ENCODE data around the gene GLB1L2.

The GLB1L2 gene

DNA sequence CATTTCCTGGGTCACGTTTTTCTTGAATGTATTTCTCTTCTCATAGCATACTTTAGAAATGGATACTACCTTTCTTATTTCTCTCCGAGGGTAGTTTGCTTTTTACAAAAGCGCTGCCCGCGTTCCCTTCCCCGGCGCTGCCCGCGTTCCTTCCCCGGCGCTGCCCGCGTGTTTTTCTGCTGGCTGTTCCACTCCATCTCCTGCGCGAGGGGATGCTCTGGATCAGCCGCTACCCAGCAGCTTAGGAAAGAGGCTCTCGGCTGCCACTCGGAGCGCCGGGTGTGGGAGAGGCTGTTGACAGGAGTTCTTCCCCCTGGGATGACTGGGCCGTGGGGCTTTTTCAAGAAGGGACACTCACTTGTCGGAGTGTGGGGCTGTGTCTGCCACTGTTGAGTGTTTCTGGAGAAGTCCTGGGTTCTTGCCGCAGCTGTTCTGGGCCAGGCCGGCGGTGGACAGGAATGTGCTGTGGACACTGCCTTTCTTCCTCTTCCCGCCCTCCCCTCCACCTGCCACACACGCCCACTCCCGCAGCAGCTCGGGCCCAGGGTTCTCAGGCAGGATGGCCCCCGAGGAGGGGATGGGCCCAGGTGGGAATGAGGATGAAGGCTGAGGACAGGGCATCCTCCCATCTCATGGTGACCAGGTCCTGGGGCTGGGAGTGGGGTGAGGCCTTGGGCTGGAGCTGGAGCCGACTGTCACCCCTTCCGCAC, 30.6 kb downstream of the GLB1L2 start:
- H3K4me1 Mint-ChIP-seq (ENCODE audit: low read depth), result no peaks in the 10 kb centered on the region
- no peak overlapping the region for H3K4me3 Mint-ChIP-seq
- no peaks in the 10 kb centered on the region for H3K36me3 Mint-ChIP-seq (ENCODE audit: low read depth)
- H3K27me3 Mint-ChIP-seq, result peaks cover 9% of the 10 kb centered on the region
- H3K9me3 Mint-ChIP-seq, result no peaks in the 10 kb centered on the region
- H3K27ac Mint-ChIP-seq, result no peak overlapping the region
- intact Hi-C loops (cut with micrococcal nuclease), result no loop called here

DNA sequence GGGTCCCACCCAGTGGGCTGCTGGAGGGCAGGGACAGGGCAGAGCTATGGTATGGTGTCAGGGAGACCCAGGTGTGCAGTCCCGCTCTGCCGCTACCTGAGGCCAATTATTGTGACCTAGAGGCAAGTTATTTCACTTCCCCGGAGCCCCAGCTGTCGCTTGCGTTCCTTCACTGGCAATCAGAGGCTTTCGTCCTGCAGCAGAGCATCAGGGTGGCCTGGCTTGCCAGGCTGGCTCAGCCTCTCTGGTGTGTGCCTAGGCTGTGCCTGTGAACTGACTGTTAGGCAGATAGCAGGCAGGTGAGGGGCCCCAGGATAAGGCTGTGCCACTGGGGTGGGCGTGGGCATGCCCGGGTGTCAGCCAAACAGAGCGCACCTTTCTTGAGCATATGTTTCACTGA, 31.4 kb downstream of the GLB1L2 start:
- Mint-ChIP-seq H3K9me3 (no peaks in the 10 kb centered on the region), H3K27me3 (peaks cover 9% of the 10 kb centered on the region), H3K36me3 (ENCODE audit: low read depth) (no peaks in the 10 kb centered on the region), H3K4me1 (ENCODE audit: low read depth) (no peaks in the 10 kb centered on the region), H3K4me3 (no peak overlapping the region), H3K27ac (no peak overlapping the region)
- intact Hi-C loops (cut with micrococcal nuclease), result no loop called here

DNA sequence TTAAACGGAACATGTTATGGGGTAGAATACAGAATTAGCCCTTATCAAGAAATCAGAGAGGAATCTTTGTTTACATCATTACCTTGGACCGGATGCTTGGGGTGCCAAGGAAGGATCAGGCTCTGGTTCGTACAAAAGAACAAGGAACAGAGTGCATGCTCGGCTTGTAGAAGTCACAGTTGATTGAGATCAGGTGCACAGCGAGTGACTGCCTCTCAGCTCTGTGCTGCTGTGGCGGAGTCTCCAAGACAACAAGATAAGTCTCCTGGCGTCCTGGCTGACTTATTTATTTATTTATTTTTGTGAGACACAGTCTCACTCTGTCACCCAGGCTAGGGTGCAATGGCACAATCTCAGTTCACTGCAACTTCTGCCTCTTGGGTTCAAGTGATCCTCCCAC, 31.8 kb downstream of the GLB1L2 start:
- Mint-ChIP-seq H3K4me3 (no peak overlapping the region), H3K9me3 (no peaks in the 10 kb centered on the region), H3K27me3 (peaks cover 9% of the 10 kb centered on the region), H3K27ac (no peak overlapping the region), H3K36me3 (ENCODE audit: low read depth) (no peaks in the 10 kb centered on the region), H3K4me1 (ENCODE audit: low read depth) (no peaks in the 10 kb centered on the region)
- intact Hi-C loops (cut with micrococcal nuclease), result no loop called here

DNA sequence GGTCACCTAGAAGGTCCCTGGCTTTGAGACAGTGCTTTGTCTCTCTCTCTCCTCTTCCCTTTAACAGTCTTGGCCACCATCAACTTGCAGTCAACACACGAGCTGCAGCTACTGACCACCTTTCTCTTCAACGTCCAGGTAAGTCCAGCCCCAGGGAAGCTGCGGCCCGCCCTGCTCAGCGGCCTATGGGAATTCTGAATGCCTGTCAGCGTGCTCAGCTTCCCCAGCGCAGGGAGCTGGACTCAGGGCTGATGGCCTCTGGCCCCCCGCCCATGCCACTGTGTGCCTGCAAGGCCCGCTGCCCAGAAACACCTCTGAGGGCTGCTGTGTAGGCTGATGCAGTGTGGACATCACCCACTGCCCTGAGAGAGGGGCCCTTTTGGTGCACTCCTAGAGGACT, 32.5 kb downstream of the GLB1L2 start:
- intact Hi-C loops (cut with micrococcal nuclease), result no loop called here
- Mint-ChIP-seq H3K9me3 (no peaks in the 10 kb centered on the region), H3K27me3 (peaks cover 9% of the 10 kb centered on the region), H3K36me3 (ENCODE audit: low read depth) (no peaks in the 10 kb centered on the region), H3K4me1 (ENCODE audit: low read depth) (no peaks in the 10 kb centered on the region), H3K27ac (no peak overlapping the region), H3K4me3 (no peak overlapping the region)

DNA sequence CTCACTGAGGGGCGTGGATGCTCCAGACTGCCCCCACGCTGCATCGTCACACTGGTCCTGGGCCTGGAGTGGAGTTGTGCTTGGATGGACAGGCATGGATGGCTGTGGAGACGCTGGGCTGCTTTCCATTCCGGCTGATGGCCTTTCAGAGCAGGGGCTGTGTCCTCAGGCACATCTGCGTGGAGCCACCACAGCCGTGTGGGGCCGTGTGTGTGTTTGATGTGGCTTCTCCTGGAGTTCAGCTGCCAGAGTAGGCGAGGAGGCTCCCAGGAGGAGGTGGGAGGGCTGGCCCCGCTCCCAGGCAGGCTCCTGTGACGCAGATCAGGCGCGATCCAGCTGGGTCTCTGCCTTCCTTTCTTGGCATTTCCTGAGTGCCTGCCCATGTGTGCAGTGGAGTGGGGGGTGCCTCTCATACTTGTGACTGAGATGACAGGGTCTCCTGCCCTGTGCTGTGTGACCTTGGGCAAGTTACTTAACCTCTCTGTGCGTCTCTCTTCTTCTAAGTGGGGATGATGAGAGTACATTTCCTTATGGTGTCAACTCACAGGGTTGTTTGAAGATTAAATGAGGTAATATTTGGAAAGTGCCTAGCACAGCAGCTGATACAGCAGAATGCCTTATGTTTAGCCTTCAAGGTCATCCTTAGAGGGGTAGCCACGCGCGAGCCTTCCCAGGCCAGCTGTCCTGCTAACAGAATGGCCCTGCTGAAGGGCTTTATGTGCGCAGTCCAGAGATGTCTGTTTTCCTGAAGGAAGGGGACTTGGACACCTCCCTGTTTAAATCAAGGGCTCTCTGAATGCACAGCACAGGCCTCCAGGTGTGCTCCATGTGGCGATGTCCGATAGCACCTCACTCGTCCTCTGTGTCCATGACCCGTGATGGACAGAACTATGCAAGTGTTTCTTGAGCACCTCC, 33.5 kb downstream of the GLB1L2 start:
- H3K9me3 Mint-ChIP-seq, result no peaks in the 10 kb centered on the region
- H3K27me3 Mint-ChIP-seq, result peaks cover 3% of the 10 kb centered on the region
- H3K36me3 Mint-ChIP-seq (ENCODE audit: low read depth), result no peaks in the 10 kb centered on the region
- intact Hi-C loops (cut with micrococcal nuclease), result no loop called here
- H3K27ac Mint-ChIP-seq, result no peak overlapping the region
- no peak overlapping the region for H3K4me3 Mint-ChIP-seq
- no peaks in the 10 kb centered on the region for H3K4me1 Mint-ChIP-seq (ENCODE audit: low read depth)

DNA sequence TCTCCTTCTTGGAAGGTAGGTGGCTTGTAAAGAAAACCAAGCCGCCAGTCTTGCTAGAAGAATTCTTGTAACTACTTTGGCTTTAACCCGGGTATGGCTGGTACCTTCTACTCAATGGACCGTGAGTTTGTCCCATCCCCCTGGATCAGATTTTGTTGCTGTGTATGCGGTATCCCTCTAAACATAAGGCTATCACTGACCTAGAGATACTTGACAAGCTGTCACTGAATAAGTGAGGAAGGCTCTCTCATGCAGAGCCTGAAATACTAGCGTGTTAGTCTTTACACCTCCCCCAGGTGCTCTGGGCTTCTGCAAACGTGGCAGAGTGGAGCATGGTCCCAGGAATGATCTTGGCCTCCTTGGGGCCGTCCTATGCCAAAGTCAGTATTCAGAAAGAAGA, 34.5 kb downstream of the GLB1L2 start:
- no peak overlapping the region for H3K27ac Mint-ChIP-seq
- no peaks in the 10 kb centered on the region for H3K27me3 Mint-ChIP-seq
- H3K4me1 Mint-ChIP-seq (ENCODE audit: low read depth), result no peaks in the 10 kb centered on the region
- no peaks in the 10 kb centered on the region for H3K36me3 Mint-ChIP-seq (ENCODE audit: low read depth)
- intact Hi-C loops (cut with micrococcal nuclease), result no loop called here
- H3K9me3 Mint-ChIP-seq, result no peaks in the 10 kb centered on the region
- no peak overlapping the region for H3K4me3 Mint-ChIP-seq

DNA sequence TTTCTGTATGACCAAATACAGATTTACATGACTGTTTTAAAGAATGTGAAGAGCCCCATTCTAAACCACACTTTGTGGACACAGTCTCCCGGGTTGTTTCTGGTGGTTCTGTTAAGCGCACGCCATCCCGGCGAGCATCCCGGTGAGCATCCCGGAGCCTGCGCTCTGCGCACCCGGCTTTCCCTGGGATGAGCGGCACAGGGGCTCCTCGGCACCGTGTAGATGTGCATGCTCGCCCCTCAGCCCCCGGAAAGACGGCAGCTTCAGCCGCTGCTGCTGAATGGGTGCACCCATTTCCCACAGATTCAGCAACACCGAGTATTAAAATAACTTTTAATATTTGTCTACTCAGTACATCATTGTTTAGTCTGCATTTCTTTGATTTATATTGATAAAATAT, 36.0 kb downstream of the GLB1L2 start:
- Mint-ChIP-seq H3K4me3 (no peak overlapping the region), H3K36me3 (ENCODE audit: low read depth) (no peaks in the 10 kb centered on the region), H3K9me3 (no peaks in the 10 kb centered on the region), H3K4me1 (ENCODE audit: low read depth) (no peaks in the 10 kb centered on the region), H3K27ac (no peak overlapping the region), H3K27me3 (no peaks in the 10 kb centered on the region)
- intact Hi-C loops (cut with micrococcal nuclease), result no loop called here

DNA sequence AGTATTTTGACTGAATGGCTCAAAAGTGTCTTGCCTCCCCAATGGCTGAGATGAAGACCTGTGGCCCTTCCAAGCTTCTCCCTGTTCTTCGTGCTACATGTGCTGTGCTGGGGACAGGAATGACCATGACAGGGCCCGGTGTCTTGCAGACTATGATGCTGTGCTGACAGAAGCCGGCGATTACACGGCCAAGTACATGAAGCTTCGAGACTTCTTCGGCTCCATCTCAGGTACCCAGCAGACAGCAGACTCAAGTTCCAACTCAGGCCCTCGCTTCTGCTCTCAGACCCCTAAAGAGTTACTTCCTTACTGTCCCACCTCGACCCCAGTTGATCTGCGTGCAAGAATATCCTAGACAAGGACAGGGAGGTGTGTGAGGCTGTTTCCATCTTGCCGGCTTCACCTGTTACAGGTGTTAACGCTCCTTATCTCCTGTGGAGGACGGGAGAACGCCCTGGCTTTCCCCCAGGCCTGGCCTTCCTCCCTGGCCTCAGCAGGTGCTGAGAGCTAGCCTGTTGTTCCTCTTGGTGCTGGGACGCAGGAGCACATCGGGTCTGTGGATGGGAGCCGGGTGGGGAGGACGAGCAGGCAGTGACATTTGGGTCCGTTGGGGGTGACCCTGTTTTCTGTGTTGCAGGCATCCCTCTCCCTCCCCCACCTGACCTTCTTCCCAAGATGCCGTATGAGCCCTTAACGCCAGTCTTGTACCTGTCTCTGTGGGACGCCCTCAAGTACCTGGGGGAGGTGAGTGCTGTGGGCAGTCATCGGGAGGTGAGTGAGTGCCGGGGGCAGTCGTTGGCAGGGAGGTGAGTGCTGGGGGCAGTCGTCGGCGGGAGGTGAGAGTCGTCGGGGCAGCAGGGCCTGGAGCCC, 38.1 kb downstream of the GLB1L2 start:
- H3K4me3 Mint-ChIP-seq, result no peak overlapping the region
- H3K4me1 Mint-ChIP-seq (ENCODE audit: low read depth), result no peaks in the 10 kb centered on the region
- H3K27me3 Mint-ChIP-seq, result no peaks in the 10 kb centered on the region
- intact Hi-C loops (cut with micrococcal nuclease), result no loop called here
- no peak overlapping the region for H3K27ac Mint-ChIP-seq
- H3K36me3 Mint-ChIP-seq (ENCODE audit: low read depth), result no peaks in the 10 kb centered on the region
- no peaks in the 10 kb centered on the region for H3K9me3 Mint-ChIP-seq

DNA sequence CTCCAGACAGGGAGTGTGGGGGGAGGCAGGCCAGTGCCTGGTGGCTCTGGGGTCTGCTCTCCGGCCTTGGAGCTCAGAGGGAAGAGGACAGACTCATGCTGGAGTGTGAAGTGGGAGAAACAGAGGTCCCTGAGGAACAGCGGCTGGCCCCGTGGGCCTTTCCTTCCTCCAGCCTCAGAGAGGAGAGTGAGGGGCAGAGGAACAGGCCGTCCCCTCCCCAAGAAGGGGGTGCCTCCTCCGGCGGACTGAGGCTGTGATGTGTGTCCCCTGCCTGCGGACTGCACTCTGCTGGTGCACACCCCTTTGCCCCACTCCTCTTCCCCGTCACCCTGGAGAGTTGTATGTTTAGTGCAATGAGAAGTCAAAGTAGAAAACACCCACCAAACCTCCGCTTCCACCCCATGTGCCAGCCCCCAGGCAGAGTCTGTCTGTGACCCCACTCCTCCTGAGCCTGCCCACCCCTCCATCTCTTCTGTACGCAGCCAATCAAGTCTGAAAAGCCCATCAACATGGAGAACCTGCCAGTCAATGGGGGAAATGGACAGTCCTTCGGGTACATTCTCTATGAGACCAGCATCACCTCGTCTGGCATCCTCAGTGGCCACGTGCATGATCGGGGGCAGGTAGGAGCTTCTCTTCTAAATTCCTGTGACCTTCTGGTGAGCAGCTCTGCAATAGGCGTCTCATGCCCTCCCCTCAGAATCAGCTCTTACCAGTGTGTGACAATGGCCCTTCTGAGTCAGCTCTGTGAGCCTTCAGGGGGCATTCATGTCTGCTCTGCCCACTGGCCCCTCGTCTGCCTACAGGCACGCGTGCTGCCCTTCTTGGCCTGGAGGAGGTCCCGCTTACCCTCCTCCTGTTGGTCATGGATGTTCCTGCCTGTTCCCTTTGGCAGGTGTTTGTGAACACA, 39.0 kb downstream of the GLB1L2 start:
- intact Hi-C loops (cut with micrococcal nuclease), result no loop called here
- H3K27me3 Mint-ChIP-seq, result no peaks in the 10 kb centered on the region
- H3K4me3 Mint-ChIP-seq, result no peak overlapping the region
- H3K36me3 Mint-ChIP-seq (ENCODE audit: low read depth), result no peaks in the 10 kb centered on the region
- no peaks in the 10 kb centered on the region for H3K4me1 Mint-ChIP-seq (ENCODE audit: low read depth)
- H3K9me3 Mint-ChIP-seq, result no peaks in the 10 kb centered on the region
- no peak overlapping the region for H3K27ac Mint-ChIP-seq

DNA sequence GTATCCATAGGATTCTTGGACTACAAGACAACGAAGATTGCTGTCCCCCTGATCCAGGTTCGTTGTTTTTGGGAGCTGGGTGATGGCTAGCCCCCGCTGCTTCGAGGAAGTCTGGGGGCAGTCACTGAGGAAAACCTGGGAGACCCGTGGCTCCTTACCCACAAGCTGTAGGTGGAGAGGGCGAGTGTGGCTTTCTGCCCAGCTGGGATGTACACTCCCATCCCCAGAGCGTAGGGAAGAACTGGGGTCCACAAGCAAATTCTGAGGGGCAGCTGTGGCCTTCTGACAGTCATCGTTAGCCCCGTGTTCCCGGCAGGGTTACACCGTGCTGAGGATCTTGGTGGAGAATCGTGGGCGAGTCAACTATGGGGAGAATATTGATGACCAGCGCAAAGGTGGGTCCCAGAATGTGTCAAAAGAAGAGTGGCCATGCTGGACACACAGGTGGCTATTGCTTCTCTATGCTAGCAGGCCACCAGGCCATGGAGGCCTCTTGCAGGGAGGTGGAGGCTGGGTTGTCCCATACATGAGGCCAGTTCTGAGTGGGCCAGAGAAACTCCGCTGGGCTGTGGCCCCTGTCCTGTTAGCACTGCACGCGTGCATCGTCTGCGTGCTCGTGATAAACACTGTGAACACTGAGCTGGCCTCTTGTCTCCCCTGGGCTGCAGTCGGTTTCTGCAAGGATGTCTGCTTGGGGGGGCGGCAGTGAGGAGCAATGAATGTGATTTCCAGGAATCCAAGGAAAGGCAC, 39.8 kb downstream of the GLB1L2 start:
- Mint-ChIP-seq H3K27me3 (no peaks in the 10 kb centered on the region), H3K27ac (no peak overlapping the region), H3K4me3 (no peak overlapping the region), H3K36me3 (ENCODE audit: low read depth) (no peaks in the 10 kb centered on the region), H3K4me1 (ENCODE audit: low read depth) (no peaks in the 10 kb centered on the region), H3K9me3 (no peaks in the 10 kb centered on the region)
- intact Hi-C loops (cut with micrococcal nuclease), result no loop called here

DNA sequence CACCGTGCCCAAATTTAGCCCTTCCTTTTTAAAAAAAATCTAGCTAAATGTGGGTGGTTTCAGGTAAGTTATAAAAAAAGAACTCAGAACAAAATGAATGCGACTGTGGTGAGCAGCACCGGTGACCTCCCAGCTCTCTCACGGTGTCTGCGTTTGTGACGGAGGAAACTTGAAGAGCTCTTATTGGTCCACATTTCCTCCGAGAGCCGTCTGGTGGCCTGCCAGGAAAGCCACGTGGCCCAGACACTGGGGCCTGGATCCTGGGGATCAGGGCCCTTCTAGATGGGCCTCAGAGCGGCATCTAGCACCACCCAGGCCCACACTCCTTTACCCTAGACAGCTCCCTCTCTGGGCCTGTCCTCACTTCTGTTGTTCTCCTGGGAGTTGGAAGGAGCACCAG, 40.7 kb downstream of the GLB1L2 start:
- H3K9me3 Mint-ChIP-seq, result no peaks in the 10 kb centered on the region
- intact Hi-C loops (cut with micrococcal nuclease), result no loop called here
- H3K4me1 Mint-ChIP-seq (ENCODE audit: low read depth), result no peaks in the 10 kb centered on the region
- H3K36me3 Mint-ChIP-seq (ENCODE audit: low read depth), result no peaks in the 10 kb centered on the region
- no peak overlapping the region for H3K27ac Mint-ChIP-seq
- H3K4me3 Mint-ChIP-seq, result no peak overlapping the region
- no peaks in the 10 kb centered on the region for H3K27me3 Mint-ChIP-seq

DNA sequence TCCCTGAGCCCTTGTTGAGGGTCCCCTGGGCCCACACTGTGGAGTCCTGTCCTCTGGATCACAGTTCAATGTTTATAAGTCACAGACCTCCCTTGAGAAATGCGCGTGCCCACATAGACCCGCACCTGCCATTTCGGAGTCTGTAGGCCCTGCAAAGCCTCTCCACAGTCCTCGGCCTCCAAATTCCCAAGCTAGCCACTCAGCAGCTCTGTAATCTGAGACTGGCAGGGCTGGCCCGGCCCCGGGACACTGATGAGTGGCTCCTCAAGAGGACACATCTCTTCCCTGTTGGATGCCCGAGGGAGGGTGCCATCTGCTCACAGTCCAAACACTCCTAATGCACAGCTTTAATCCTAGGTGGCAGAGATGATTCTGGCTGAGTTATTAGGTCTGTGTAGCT, 41.2 kb downstream of the GLB1L2 start:
- Mint-ChIP-seq H3K4me3 (no peak overlapping the region), H3K4me1 (ENCODE audit: low read depth) (no peaks in the 10 kb centered on the region), H3K9me3 (no peaks in the 10 kb centered on the region), H3K27ac (no peak overlapping the region), H3K27me3 (no peaks in the 10 kb centered on the region), H3K36me3 (ENCODE audit: low read depth) (no peaks in the 10 kb centered on the region)
- intact Hi-C loops (cut with micrococcal nuclease), result no loop called here

DNA sequence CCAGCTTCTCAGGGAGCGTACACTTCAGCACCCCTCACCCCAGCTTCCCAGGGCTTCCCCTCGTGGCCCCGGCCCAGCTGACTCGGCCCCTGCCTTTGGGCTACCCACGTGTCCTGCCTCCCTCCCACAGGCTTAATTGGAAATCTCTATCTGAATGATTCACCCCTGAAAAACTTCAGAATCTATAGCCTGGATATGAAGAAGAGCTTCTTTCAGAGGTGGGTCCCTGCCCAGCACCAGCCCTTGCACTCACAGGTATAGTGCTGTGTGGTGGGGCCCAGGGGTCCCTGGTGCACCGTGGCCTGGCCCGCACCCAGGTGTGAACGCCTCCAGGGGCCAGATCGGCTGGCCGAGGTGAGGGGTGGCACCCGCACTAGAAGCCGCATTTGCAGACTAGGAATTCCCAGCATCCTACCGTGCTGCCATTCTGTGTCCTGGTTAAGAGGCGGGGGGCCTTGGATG, 41.8 kb downstream of the GLB1L2 start:
- Mint-ChIP-seq H3K36me3 (ENCODE audit: low read depth) (no peaks in the 10 kb centered on the region), H3K9me3 (no peaks in the 10 kb centered on the region), H3K4me1 (ENCODE audit: low read depth) (no peaks in the 10 kb centered on the region), H3K4me3 (no peak overlapping the region), H3K27me3 (no peaks in the 10 kb centered on the region), H3K27ac (no peak overlapping the region)
- intact Hi-C loops (cut with micrococcal nuclease), result no loop called here

Data from dendritic cell treated with granulocyte-macrophage colony-stimulating factor and Interleukin-4, amounts not matched to agents 40 ng/mL and 50 ng/mL, for 4 days (primary cell).